HCT116 (cell line): Measurements from ENCODE around the gene MOSPD3. TPM values are rescaled to one million over a fixed set of nuclear protein-coding genes. Genes with fewer than 3 reads are reported as not detected.

ENCODE experiments used
- ATAC-seq: fragments of 200-7000 bp; cut with Tn5 transposase; 2 replicates; pipeline ENCODE4 v1.9.1; 2020; ENCODE audit warnings: mild to moderate bottlenecking, moderate library complexity
- BruUV-seq: library from RNA; stranded (reverse); fragments of 400-500 nt; replicated peaks from 2 replicates; lab custom pipeline; 2021; lab: Mats Ljungman, UMichigan
- CTCF ChIA-PET: fragments of 300-600 bp; sonication (Branson Sonifier 250); formaldehyde crosslinking; loops from one replicate; lab custom pipeline; 2021; ENCODE audit warnings: antibody characterized with exemption; lab: Charles Lee
- POLR2A ChIA-PET: fragments of 300-600, 350-600 bp; sonication (Branson Sonifier 250); formaldehyde crosslinking; loops from one replicate; lab custom pipeline; 2021; ENCODE audit warnings: antibody characterized with exemption; lab: Charles Lee
- RAD21 ChIA-PET, 2 experiments: fragments of 300-600 bp; sonication (Branson Sonifier 250); formaldehyde crosslinking; loops; one replicate each; lab custom pipeline; 2023; ENCODE audit warnings: low total read pairs in 2 of 2; ENCODE audit not compliant: uncharacterized antibody in 2 of 2, unreplicated experiment in 2 of 2, low non-redundant PET in 1 of 2; lab: Charles Lee
- DNase-seq: peaks from one replicate; pipeline ENCODE4 v3.0.0-alpha.2; 2010; ENCODE audit warnings: low read depth, low spot score
- H2AFZ ChIP-seq: fragments of 200-600 bp; shearing (Covaris generic), sonication (generic); 2 replicates; pipeline ENCODE4 v1.6.1; 2017; ENCODE audit warnings: low read depth, mixed run types, mixed read lengths, antibody characterized with exemption, low read length; ENCODE audit not compliant: poor library complexity, severe bottlenecking
- H3K27ac ChIP-seq: 2 replicates; pipeline ENCODE4 v1.5.1; 2012; ENCODE audit warnings: low read depth, low read length
- H3K27me3 ChIP-seq: fragments of 200-600 bp; sonication (generic); 2 replicates; pipeline ENCODE4 v1.6.1; 2016; ENCODE audit warnings: mixed run types, low read length, mixed read lengths; ENCODE audit not compliant: insufficient read depth
- H3K36me3 ChIP-seq, 2 experiments: fragments of 200-500 bp in 1 of 2; fragments of 200-600 bp in 1 of 2; sonication (Bioruptor generic) in 1 of 2; sonication (generic) in 1 of 2; 2 replicates each; pipeline versions ENCODE4 v1.5.1 to v1.6.1; 2014 to 2016; ENCODE audit warnings: low read length in 2 of 2, inconsistent platforms in 1 of 2, mixed read lengths in 1 of 2, mixed run types in 1 of 2; ENCODE audit not compliant: insufficient read depth in 2 of 2, control insufficient read depth in 1 of 2
- H3K4me1 ChIP-seq, 2 experiments: fragments of 200-600 bp in 1 of 2; sonication (generic) in 1 of 2; 2 replicates each; pipeline versions ENCODE4 v1.5.1 to v1.6.1; 2012 to 2017; ENCODE audit warnings: low read length in 2 of 2, inconsistent platforms in 1 of 2, mild to moderate bottlenecking in 1 of 2, mixed read lengths in 1 of 2, mixed run types in 1 of 2, moderate library complexity in 1 of 2; ENCODE audit not compliant: insufficient read depth in 2 of 2, control insufficient read depth in 1 of 2
- H3K4me2 ChIP-seq: fragments of 200-600 bp; sonication (generic); 2 replicates; pipeline ENCODE4 v1.6.1; 2017; ENCODE audit warnings: mixed run types, low read length, mixed read lengths
- H3K4me3 ChIP-seq, 2 experiments: fragments of 200-600 bp in 1 of 2; sonication (generic) in 1 of 2; replicated peaks in 1 of 2; 2 replicates each; pipeline ENCODE4 v1.5.1; 2011 to 2016; ENCODE audit warnings: low read length in 2 of 2, control low read depth in 1 of 2, low read depth in 1 of 2, mild to moderate bottlenecking in 1 of 2, mixed read lengths in 1 of 2, mixed run types in 1 of 2
- H3K79me2 ChIP-seq: fragments of 200-600 bp; sonication (generic); 2 replicates; pipeline ENCODE4 v1.6.1; 2017; ENCODE audit warnings: mild to moderate bottlenecking, mixed run types, low read length, moderate library complexity, mixed read lengths; ENCODE audit not compliant: insufficient read depth
- H3K9ac ChIP-seq: fragments of 200-600 bp; sonication (generic); 2 replicates; pipeline ENCODE4 v1.6.1; 2016; ENCODE audit warnings: low read length, mixed read lengths
- H3K9me2 ChIP-seq: fragments of 200-600 bp; sonication (generic), shearing (Covaris generic); 2 replicates; pipeline ENCODE4 v1.6.1; 2017; ENCODE audit warnings: mixed run types, mild to moderate bottlenecking, moderate library complexity; ENCODE audit not compliant: insufficient read depth
- H3K9me3 ChIP-seq, 2 experiments: fragments of 200-500 bp in 1 of 2; fragments of 200-600 bp in 1 of 2; sonication (Bioruptor generic) in 1 of 2; sonication (generic) in 1 of 2; 2 replicates each; pipeline ENCODE4 v1.6.1; 2014 to 2017; ENCODE audit warnings: low read length in 2 of 2, mixed read lengths in 2 of 2, inconsistent platforms in 1 of 2, low read depth in 1 of 2, mild to moderate bottlenecking in 1 of 2, mixed run types in 1 of 2, moderate library complexity in 1 of 2; ENCODE audit not compliant: control insufficient read depth in 1 of 2, insufficient read depth in 1 of 2
- H4K20me1 ChIP-seq: fragments of 200-600 bp; sonication (generic), shearing (Covaris generic); 2 replicates; pipeline ENCODE4 v1.6.1; 2017; ENCODE audit warnings: mixed run types, mild to moderate bottlenecking, moderate library complexity; ENCODE audit not compliant: insufficient read depth
- CBX3 ChIP-seq: IDR thresholded peaks from 2 replicates; pipeline ENCODE4 v1.6.1; 2012; ENCODE audit warnings: low read depth
- CTCF ChIP-seq, 3 experiments: fragments of 200-600 bp in 1 of 3; sonication (generic) in 1 of 3; IDR thresholded peaks in 2 of 3; conservative IDR thresholded peaks in 1 of 3; 2 replicates each; pipeline ENCODE4 v1.5.1; 2012 to 2017; ENCODE audit warnings: low read depth in 2 of 3, low read length in 2 of 3, antibody characterized with exemption in 1 of 3, borderline replicate concordance in 1 of 3, control low read depth in 1 of 3, mild to moderate bottlenecking in 1 of 3, mixed read lengths in 1 of 3, mixed run types in 1 of 3, moderate library complexity in 1 of 3; ENCODE audit not compliant: insufficient read depth in 1 of 3
- ELF1 ChIP-seq: IDR thresholded peaks from 2 replicates; pipeline ENCODE4 v1.6.1; 2012; ENCODE audit warnings: low read depth, borderline replicate concordance
- EZH2 ChIP-seq: fragments of 200-600 bp; sonication (generic); IDR thresholded peaks from 2 replicates; pipeline ENCODE4 v1.6.1; 2017; ENCODE audit warnings: antibody characterized with exemption, mixed run types
- FOSL1 ChIP-seq: IDR thresholded peaks from 2 replicates; pipeline ENCODE4 v1.6.1; 2012; ENCODE audit warnings: low read depth
- RAD21 ChIP-seq: IDR thresholded peaks from 2 replicates; pipeline ENCODE4 v1.6.1; 2012; ENCODE audit warnings: low read depth, mild to moderate bottlenecking
- SIN3A ChIP-seq: IDR thresholded peaks from 2 replicates; pipeline ENCODE4 v1.6.1; 2012; ENCODE audit warnings: low read depth
- SP1 ChIP-seq: IDR thresholded peaks from 2 replicates; pipeline ENCODE4 v1.6.1; 2012; ENCODE audit warnings: low read depth
- SRF ChIP-seq: IDR thresholded peaks from 2 replicates; pipeline ENCODE4 v1.6.1; 2012; ENCODE audit warnings: low read depth
- TCF7L2 ChIP-seq: IDR thresholded peaks from 2 replicates; pipeline ENCODE4 v1.7.0; 2011; ENCODE audit warnings: borderline replicate concordance, inconsistent platforms; ENCODE audit not compliant: insufficient read depth, insufficient read length; ENCODE audit errors: extremely low read depth
- ZFX ChIP-seq: fragments of 450-650 bp; IDR thresholded peaks from 2 replicates; pipeline ENCODE4 v1.6.1; 2017
- ZNF274 ChIP-seq: fragments of 200-500 bp; sonication (Bioruptor generic); IDR thresholded peaks from 2 replicates; pipeline ENCODE4 v1.6.1; 2014; ENCODE audit warnings: mild to moderate bottlenecking, low read depth, low read length, inconsistent platforms
- intact Hi-C: fragments of 100-400 bp; cut with micrococcal nuclease; formaldehyde crosslinking; loops from 2 replicates; pipeline ENCODE4 v1.10.0; 2022
- total RNA-seq: library from RNA; stranded (reverse); gene quantifications from one replicate; pipeline ENCODE4 v1.2.1, GENCODE V29; 2021; ENCODE audit not compliant: unreplicated experiment

MOSPD3 gene
- total RNA-seq, 1 experiment from 2014 or later, result 32.8 TPM

- TF ChIP-seq FOSL1, result no peak
- TF ChIP-seq TCF7L2, result no peak
- no peak for TF ChIP-seq CTCF (IDR thresholded peaks at IDR 0.05 in 2 of 3, conservative IDR thresholded peaks at IDR 0.05 in 1 of 3; ENCODE audit: borderline replicate concordance in 1 of 3, insufficient read depth in 1 of 3, low read depth in 2 of 3, low read length in 2 of 3)
- no peak for TF ChIP-seq ZFX
- no peak for TF ChIP-seq SRF
- TF ChIP-seq ZNF274, result no peak
- TF ChIP-seq SP1, result no peak
- no peak for TF ChIP-seq RAD21
- no peak for TF ChIP-seq ELF1
- no peak for TF ChIP-seq EZH2
- TF ChIP-seq SIN3A, result no peak
- no peak for TF ChIP-seq CBX3
- H3K27ac ChIP-seq, result no peak overlapping the region
- H3K4me3 ChIP-seq, result no peak overlapping the region
- no TSS peak for BruUV-seq
- H4K20me1 ChIP-seq, result no peaks in the 10 kb centered on the region
- intact Hi-C loops, result no loop called here
- no peak overlapping the region for H3K9ac ChIP-seq
- no peak overlapping the region for H2AFZ ChIP-seq
- ATAC-seq, result no peak
- H3K4me1 ChIP-seq, result peaks cover 0 to 8% of the 10 kb centered on the region in 2 experiments; a peak in 2 of 4 replicates
- no peak for DNase-seq
- no peaks in the 10 kb centered on the region for H3K9me3 ChIP-seq
- no peaks in the 10 kb centered on the region for H3K27me3 ChIP-seq
- RAD21 ChIA-PET, result no interaction called here
- H3K79me2 ChIP-seq, result no peaks in the 10 kb centered on the region
- POLR2A ChIA-PET, result no interaction called here
- peaks cover 0 to 2% of the 10 kb centered on the region in 2 experiments; a peak in 1 of 4 replicates for H3K36me3 ChIP-seq
- H3K9me2 ChIP-seq, result no peaks in the 10 kb centered on the region
- CTCF ChIA-PET, result interaction anchor here (1.2 kb wide), 1 partner anchor 9 kb away, joined by 4 read pairs; no protein-coding TSS in a partner anchor
- no peak overlapping the region for H3K4me2 ChIP-seq
These were observed 7.9 kb downstream of the MOSPD3 start for GRCh38 chr7:100620239-100620638.
